Activated CD8-positive, alpha-beta T cell treated with anti-CD3 and anti-CD28 coated beads, Interleukin-2, amount 10 ng/mL, durations not matched to agents 7 days and 5 days (primary cell): ENCODE measurements around the gene OR9I1. TPM values are rescaled to one million over a fixed set of nuclear protein-coding genes. Genes with fewer than 3 reads are reported as not detected.

Experiments
- ATAC-seq: fragments of 150-1000 bp; cut with Tn5 transposase; one replicate; pipeline ENCODE4 v1.10.0; 2021; ENCODE audit warnings: moderate library complexity
- CTCF ChIA-PET: fragments of 350-600 bp; sonication (Branson Sonifier 250); formaldehyde crosslinking; loops from one replicate; lab custom pipeline; 2021; ENCODE audit warnings: antibody characterized with exemption; lab: Charles Lee
- POLR2A ChIA-PET: fragments of 350-600 bp; sonication (Branson Sonifier 250); formaldehyde crosslinking; loops from one replicate; lab custom pipeline; 2021; ENCODE audit warnings: antibody characterized with exemption; lab: Charles Lee
- DNase-seq: peaks from one replicate; pipeline ENCODE4 v3.0.0-alpha.2; 2020
- H3K27ac Mint-ChIP-seq: one replicate; pipeline ENCODE4 v1.8.0; 2021; ENCODE audit warnings: mild to moderate bottlenecking, mixed read lengths
- H3K27me3 Mint-ChIP-seq: one replicate; pipeline ENCODE4 v1.8.0; 2021; ENCODE audit warnings: low read depth, mixed read lengths
- H3K36me3 Mint-ChIP-seq: one replicate; pipeline ENCODE4 v1.8.0; 2021; ENCODE audit warnings: low read depth, mixed read lengths
- H3K4me1 Mint-ChIP-seq: one replicate; pipeline ENCODE4 v1.8.0; 2021; ENCODE audit warnings: low read depth, mixed read lengths
- H3K4me3 Mint-ChIP-seq: one replicate; pipeline ENCODE4 v1.8.0; 2021; ENCODE audit warnings: mild to moderate bottlenecking, mixed read lengths
- H3K9me3 Mint-ChIP-seq: one replicate; pipeline ENCODE4 v1.8.0; 2022; ENCODE audit warnings: mixed read lengths; ENCODE audit not compliant: insufficient read depth
- total RNA-seq, 2 experiments: library from RNA; stranded (reverse); gene quantifications; one replicate each; pipeline ENCODE4 v1.2.3, GENCODE V29; 2021

OR9I1 gene
- total RNA-seq, 2 experiments from 2014 or later: not detected

DNA sequence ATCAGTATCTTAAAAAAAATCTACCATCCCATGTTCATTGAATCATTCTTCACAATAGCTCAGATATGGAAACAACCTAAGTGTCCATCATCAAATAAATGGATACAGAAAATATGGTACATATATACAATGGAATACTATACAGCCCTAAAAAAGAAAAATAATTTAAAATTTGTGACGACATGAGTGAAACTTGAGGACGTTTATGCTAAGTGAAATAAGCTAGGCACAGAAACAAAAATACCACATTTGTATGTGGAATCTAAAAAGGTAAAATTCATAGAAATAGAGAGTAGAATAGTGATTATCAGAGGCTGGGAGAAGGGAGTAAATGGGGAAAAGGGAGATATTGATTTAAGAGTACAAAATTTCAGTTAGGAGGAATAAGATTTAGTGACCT lies 38.8 kb downstream of the OR9I1 start:
- ATAC-seq: no peak
- Mint-ChIP-seq H3K36me3 (no peaks in the 10 kb centered on the region), H3K4me1 (no peaks in the 10 kb centered on the region), H3K4me3 (no peak overlapping the region), H3K9me3 (no peaks in the 10 kb centered on the region), H3K27me3 (peaks cover 2% of the 10 kb centered on the region), H3K27ac (no peak overlapping the region)
- ChIA-PET POLR2A (no interaction called here), CTCF (no interaction called here)
- DNase-seq: no peak

- H3K4me3 Mint-ChIP-seq: no peak overlapping the region
- no peaks in the 10 kb centered on the region for H3K9me3 Mint-ChIP-seq
- ChIA-PET CTCF (no interaction called here), POLR2A (no interaction called here)
- no peak overlapping the region for H3K27ac Mint-ChIP-seq
- H3K27me3 Mint-ChIP-seq: peaks cover 2% of the 10 kb centered on the region
- H3K4me1 Mint-ChIP-seq: no peaks in the 10 kb centered on the region
- ATAC-seq (no peak), DNase-seq (no peak)
- H3K36me3 Mint-ChIP-seq: no peaks in the 10 kb centered on the region
Observed at GRCh38 chr11:58075781-58076180, 49.5 kb downstream of the OR9I1 start.

DNA sequence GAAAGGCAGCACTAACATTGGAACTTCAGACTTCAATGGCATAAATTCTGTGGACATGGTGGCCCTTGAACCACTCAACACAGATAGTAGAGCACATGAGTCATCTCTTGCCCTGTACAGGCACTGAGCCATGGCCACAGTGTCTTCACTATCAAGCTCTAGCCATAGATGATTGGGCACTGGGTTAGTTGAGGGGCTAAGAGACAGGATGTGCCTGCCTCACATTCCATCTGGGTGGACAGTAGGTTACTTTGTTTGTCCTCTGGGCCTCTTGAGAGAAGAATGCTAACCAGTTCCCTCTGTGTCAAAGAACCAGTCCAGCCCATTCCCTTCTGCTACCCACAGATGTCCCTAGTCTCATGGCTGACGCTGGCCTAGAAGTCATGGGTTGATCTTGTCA lies 54.7 kb downstream of the OR9I1 start:
- Mint-ChIP-seq H3K27ac (no peak overlapping the region), H3K4me1 (no peaks in the 10 kb centered on the region), H3K4me3 (no peak overlapping the region), H3K9me3 (no peaks in the 10 kb centered on the region), H3K27me3 (peaks cover 2% of the 10 kb centered on the region), H3K36me3 (no peaks in the 10 kb centered on the region)
- ChIA-PET CTCF (no interaction called here), POLR2A (no interaction called here)
- ATAC-seq (no peak), DNase-seq (no peak)

- CTCF ChIA-PET: no interaction called here
- DNase-seq (no peak), ATAC-seq (no peak)
- Mint-ChIP-seq H3K27me3 (peaks cover under 1% of the 10 kb centered on the region), H3K9me3 (no peaks in the 10 kb centered on the region), H3K4me3 (no peak overlapping the region), H3K36me3 (no peaks in the 10 kb centered on the region), H3K27ac (no peak overlapping the region), H3K4me1 (no peaks in the 10 kb centered on the region)
- POLR2A ChIA-PET: no interaction called here
Observed at GRCh38 chr11:58068655-58069054, 56.7 kb downstream of the OR9I1 start.

DNA sequence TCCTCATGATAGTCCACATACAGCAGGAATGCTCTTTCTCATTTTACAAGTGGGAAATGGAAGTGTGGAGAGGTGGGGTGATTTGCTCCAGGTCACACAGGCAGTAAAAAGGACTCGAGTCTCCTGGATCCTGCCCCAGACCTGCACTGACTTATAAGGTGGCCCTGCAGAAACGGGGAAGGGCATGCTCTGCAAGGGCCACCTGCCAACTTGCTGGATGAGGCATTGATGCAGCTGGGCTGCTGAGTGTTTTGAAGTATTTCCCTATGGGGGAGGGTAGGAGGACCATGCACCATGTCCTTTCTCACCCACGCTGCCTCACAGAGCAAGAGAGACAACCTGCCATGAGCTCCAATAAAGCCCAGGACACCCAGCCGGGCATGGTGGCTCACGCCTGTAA lies 57.6 kb downstream of the OR9I1 start:
- H3K9me3 Mint-ChIP-seq: no peaks in the 10 kb centered on the region
- H3K4me1 Mint-ChIP-seq: no peaks in the 10 kb centered on the region
- H3K27me3 Mint-ChIP-seq: peaks cover 2% of the 10 kb centered on the region
- ChIA-PET CTCF (no interaction called here), POLR2A (no interaction called here)
- no peak for DNase-seq
- H3K4me3 Mint-ChIP-seq: no peak overlapping the region
- no peak overlapping the region for H3K27ac Mint-ChIP-seq
- no peak for ATAC-seq
- H3K36me3 Mint-ChIP-seq: no peaks in the 10 kb centered on the region

Other genes with a start within 250 kb of the OR9I1 start
- gene OR9Q1, start 101.6 kb downstream of the OR9I1 start, total RNA-seq: not detected
- gene OR6Q1, start 94.6 kb downstream of the OR9I1 start, total RNA-seq: not detected
- gene OR9Q2, start 63.5 kb upstream of the OR9I1 start, total RNA-seq: not detected
- gene OR1S2, start 78.6 kb upstream of the OR9I1 start, total RNA-seq: not detected
- gene OR1S1, start 87.2 kb upstream of the OR9I1 start, total RNA-seq: not detected
- gene OR10Q1, start 103.4 kb upstream of the OR9I1 start, total RNA-seq: not detected
- gene OR10W1, start 142.7 kb upstream of the OR9I1 start, total RNA-seq: not detected
- gene OR5B17, start 233.5 kb upstream of the OR9I1 start, total RNA-seq: not detected